Measurements from ENCODE around the gene CHST13.

CHST13 gene

DNA sequence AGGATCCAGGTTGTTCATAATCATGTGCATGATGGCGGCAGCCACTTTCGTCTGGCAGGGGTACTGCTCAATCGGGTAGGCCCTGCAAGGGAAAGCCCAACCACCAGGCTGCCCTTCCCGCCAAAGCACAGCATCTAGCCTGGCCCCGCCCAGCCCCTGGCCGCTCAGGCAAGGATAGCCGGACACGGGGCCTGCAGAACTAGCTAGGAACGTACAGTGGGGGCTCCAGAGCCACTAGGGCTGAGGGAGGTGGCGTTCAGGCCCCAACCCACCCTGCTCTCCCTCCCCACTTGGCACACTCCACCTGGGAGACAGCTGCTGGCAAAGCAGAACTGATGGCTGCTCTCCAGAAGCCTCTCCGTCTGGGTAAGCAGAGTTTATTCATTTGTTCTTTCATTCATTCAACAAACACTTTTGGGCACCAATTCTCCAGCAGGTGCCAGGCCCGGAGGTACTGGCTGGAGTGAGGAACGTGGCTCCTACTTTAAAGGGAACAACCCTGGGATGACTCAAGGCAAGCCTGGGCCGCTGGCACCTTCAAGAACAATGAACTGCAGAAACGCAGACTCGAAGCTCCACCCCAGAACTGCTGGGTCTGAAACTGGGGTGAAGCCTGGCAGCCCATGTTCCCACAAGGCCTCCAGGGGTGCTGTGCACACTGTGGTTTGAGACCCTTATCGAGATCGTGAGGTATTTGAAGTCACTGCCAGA lies 14.2 kb upstream of the CHST13 start:
- DNase-seq (ENCODE audit: low read depth): no peak

DNA sequence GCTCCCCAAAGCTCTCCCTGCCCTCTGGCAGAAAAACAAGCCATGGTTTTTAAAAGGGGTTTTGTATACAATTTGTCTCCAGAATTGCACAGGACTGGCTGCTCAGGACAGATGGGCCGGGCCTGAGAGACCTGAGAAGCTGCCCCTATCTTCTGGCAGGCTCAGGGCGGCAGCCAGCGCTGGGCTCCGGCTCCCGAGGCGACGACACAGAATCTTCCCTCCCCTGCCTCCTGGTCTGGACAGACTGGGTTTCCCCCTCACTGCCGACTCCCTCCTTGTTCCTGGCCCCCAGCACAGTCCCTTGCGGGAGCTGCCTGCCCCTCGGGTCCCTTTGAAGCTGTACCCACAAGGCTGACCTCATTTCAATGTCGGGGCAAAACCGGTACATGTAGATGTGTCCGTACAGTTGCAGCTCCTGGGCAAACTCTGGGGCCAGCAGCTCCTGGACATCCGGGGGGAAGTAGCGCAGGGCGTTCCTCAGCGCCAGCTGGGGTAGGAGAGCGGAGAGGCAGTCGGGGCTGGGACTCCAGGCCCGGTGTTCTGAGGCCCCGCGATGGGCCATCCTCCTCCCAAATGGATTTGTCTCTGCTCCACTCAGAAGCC lies 13.5 kb upstream of the CHST13 start:
- DNase-seq (ENCODE audit: low read depth): no peak

DNA sequence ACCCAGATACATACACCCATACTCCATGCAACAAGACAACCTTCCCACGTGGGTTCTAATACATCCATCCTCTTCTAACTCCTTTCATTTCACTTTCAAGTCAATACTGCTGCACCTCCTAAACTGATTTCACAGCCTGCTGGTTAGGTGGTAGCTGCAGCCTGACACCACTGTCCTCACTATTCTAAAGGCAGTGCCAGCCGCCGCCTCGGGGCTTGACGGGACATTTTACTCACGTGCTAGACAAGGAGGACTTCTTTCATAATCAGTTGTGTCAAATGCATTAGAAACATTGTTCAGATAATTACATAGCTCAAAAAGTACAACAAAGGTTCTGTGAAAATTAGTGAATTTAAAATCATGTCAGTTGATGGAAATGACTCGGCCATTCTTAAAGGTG lies 12.7 kb upstream of the CHST13 start:
- no peak for DNase-seq (ENCODE audit: low read depth)

DNA sequence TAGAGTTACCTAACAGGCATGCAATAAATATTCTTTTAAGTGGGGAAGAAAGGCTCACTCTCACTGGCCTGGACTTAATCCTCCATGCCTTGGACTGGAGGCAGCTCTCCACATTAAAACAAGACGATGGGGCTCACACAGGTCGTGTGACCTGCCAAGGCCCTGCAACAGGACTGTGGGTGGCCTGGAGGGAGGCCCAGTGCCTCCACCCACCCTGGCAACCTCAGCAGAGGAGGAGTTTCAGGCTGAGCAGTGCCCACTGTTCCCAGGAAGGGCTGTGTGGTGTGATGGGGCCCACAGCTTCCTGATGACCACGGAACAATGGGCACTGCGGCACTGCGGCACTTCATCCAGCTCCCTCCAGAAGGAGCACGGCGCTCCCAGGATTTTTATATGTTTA lies 11.9 kb upstream of the CHST13 start:
- DNase-seq (ENCODE audit: low read depth): no peak

DNA sequence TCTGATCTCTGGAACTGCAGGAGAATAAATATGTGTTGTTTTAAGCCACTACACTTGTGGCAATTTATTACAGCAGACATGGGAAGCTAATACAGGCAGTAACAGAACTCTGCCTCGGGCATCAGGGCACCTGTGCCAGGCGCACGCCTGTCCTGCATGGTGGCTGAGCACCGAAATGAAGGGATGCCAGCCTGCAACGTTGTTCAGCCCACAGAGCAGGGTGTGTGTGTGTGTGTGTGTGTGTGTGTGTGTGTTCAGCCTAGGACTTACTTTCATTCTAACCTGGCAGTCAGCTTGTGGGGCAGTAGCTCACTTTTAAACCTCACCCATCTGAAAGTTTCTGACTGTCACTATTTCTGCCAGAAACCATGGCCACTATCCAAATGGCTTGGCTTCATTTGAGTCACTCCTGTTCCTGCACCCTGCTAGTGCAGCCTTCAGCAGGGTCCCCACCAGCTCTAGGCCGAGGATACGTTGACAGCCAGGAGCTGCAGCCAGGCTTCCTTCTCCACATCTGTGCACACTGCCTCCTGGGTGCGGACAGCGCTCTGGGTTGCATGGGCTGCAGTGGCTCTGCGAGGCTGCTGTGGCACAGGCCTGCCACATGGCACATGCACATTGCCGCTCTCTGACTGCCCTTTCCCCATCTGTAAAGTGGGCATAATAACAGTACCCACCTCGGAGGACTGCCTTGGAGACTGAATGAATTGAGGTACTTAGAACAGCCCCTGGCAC lies 10.9 kb upstream of the CHST13 start:
- no peak for DNase-seq (ENCODE audit: low read depth)

DNA sequence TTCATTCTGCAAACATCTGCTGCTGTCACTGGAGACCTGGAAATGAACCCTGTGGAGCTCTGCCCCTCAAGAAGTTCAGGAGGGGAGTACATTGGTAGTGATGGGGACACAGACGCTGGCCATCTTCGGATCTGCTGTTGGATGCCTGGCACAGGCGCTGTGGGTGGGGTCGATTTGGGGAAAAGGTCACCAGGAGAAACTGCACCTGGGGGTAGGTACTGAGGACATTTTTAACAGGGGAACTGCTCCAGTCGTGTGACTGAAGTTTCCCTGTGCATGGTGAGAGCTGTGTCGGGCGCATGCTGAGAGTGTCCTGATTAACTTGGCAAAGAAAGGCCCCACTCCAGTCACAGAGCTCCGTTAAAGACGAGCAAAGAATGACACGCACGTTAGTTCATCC lies 9.8 kb upstream of the CHST13 start:
- no peak for DNase-seq (ENCODE audit: low read depth)

DNA sequence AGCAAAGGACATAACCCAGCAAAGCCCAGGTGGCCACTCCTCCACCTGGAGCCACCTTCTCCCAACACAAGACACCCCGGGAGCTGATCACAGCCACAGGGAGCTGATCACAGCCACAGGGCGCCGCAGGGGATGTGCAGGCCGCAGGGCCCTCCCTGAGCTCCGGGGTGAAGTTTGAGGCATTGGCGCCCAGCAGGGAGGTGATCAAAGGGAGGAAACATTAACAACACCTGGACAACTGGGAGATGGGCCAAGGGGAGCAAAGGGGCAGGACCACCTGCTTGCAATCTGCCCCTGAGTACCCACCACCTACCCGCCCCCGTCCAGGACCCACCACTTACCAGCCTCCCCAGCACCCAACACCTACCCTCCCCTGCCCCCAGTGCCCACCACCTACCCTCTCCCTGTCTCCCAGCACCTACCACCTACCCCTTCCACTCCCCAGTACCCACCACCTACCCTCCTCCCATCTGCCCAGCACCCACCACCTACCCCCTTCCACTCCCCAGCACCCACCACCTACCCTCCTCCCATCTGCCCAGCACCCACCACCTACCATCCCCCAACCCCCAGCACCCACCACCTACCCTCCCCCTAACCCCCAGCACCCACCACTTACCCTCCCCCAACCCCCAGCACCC lies 8.8 kb upstream of the CHST13 start:
- DNase-seq (ENCODE audit: low read depth): no peak

DNA sequence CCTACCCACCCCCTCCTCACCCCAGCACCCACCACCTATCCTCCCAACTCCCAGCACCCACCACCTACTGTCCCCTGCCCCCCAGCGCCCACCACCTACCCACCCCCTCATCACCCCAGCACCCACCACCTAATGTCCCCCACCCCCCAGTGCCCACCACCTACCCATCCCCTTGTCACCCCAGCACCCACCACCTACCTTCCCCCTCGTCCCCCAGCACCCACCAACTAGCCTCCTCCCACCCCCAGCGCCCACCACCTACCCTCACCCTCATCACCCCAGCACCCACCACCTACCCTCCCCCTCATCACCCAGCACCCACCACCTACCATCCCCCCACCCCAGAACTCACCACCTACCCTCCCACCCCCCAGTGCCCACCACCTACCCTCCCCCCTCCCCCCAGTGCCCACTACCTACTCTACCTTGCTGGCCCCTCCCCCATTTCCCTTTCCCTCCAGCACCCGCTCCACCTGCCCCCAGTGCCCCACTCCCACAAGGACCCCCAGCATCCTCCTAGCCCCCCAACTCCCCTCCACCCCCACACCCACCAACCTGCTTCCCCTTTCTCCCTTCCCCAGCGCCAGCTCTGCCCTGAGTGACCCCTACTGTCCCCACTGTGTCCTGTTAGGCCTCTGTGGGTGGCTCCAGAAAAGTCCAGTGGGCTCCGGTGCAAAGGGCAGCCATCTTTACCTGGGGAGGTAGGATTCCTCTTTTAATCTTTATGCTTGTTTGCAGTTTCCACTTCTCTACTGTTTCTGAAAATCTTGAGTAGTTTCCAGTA lies 7.6 kb upstream of the CHST13 start:
- DNase-seq (ENCODE audit: low read depth): no peak

DNA sequence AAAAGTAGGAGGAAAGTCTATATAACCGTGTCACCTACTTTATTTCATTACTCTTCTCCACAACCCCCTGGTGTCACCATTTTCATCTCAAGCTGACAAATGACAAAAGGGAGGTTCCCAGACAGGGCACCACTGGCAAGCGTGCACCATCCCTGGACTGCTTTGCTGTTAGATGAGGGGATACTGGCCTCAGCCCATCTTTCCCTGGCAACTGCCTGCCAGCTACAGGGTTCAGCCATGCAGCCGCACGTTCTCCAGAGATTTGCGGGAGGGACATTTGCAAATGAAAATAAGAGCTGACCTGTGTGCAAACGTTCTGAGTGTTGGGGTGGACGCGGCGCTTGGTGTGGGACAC lies 7.0 kb upstream of the CHST13 start:
- no peak for DNase-seq (ENCODE audit: low read depth)

DNA sequence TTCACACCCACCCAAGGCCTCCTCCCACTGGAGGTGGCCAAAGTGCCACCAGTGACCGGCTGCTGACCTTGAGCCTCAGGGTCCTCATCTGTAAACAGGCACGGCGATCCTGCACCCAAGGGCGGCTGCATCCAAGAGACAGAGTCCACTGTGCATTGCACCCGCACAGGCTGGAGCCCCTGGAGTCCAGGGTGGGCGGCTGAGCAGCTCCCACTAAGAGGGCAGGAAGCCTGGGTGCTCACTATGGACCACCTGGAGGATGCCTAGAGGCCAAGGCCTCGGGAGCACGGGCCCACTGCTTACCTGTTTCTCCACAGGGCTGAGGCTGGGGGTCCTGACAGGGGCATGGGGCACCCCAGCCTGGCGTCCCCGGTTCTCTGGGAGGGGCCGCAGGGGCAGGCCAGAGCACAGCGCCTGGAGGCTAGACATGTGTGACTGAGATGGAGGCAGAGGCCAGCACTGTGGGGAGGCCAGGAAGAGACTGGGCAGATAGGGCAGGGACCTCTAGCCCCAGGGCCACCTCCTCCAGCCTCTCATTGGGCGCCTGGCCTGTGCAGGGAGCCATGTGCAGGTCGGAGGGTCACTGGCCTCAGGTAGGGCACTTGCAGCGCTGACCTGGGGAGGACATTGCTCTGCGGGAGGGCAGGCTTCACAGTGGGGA lies 6.5 kb upstream of the CHST13 start, which contains the start of gene UROC1:
Gene UROC1 (minus strand): TSS at position 483 of the 661 bp plus-strand sequence. CDS start 54 bp downstream, at position 429.
- no peak for DNase-seq (ENCODE audit: low read depth)

DNA sequence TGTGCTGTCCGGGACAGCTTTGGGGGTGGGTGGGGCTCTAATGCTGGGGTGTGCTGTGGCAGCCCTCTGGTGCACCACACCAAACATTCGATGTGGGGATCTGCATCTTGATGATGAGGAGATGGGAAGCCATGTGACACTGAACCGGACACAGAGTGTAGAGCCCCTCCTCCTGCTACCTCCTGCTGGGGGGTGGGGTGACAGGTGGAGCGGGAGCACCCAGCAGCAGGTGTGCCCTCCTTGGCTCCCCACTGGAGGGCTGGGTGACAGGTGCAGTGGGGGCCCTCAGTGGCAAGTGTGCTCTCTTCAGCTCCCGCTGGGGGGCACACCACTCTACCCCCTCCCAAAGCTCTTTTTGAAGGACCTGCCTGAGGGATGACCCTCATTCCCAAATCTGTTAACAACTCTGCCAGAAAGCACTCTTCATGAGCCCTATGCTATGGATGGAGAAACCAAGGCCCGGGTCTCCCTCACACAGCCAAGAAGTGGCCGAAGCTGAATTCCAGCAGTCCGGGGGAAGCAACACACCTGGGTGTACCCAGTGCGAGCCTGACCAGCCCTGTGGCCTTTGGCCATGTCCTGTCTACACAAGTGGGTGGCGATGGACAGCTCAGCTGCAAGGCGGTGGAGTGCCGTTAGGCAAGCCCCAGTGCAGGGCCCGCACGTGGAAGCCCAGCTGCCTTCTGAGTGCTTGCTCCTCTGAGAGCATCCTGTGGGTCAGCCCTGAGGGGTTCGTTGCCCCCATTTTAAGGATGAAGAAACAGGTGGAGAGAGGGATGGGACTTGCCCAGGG lies 5.8 kb upstream of the CHST13 start:
- no peak for DNase-seq (ENCODE audit: low read depth)

DNA sequence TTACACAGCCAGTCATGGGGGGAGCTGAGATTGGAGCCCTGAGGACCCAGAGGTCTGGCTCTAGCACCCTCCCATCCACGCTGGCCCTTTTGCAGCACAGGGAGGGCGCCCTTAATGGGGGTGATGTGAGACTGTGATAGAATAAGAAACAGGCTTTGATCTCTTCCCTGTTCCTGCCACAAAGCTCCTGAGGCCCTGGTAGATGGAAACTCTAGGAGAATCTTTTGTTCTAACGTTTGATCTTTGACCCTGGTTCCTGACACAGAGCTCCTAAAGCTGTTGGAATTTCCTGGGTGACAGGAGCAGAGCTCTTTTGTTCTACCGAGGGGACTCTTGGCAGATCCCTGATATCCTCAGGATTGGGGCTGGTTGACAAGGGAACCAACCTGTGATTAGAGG lies 5.2 kb upstream of the CHST13 start:
- DNase-seq (ENCODE audit: low read depth): no peak

DNA sequence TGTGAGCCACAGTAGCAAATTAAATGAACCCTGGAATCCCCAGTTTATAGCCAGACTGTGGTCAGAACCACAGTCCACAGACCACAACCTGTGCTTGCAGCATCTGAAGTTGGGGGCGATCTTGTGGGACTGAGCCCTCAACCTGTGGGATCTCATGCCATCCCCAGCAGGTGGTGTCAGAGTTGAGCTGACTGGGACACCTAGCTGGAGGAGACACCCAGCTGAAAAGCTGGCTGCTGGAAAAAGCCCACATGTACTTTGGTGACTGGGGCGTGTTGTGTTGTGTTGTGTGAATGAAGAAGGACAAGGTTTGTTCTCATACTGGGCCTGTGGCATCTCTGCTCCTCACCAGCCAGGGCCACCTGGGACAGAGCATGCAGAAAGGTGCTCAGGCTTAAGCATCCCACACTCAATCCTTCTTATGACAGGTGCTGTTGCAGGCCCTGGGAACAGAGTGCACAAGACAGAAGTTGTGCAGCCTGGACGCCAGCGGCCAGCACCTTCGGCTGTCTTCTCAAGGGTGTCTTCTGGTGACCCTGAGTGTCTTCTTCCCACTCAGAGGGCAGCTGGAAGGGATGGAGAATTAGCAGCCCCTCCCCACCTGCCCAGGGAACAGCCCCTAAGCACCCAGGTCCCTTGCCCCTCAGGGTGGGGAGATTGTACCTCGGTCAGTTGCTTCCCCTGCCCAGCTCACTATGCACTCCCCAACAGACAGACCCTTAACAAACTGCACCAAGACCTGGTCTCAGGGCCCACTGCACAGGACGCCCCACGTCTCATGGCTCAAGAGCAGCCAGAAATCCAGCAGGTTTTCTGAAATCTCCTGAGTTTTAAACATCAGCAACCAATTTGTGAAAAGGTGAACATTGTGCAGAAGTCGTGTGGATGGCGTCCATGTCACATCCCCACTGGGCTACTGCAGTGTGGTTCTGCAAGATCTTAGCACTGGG lies 4.2 kb upstream of the CHST13 start:
- DNase-seq (ENCODE audit: low read depth): no peak

DNA sequence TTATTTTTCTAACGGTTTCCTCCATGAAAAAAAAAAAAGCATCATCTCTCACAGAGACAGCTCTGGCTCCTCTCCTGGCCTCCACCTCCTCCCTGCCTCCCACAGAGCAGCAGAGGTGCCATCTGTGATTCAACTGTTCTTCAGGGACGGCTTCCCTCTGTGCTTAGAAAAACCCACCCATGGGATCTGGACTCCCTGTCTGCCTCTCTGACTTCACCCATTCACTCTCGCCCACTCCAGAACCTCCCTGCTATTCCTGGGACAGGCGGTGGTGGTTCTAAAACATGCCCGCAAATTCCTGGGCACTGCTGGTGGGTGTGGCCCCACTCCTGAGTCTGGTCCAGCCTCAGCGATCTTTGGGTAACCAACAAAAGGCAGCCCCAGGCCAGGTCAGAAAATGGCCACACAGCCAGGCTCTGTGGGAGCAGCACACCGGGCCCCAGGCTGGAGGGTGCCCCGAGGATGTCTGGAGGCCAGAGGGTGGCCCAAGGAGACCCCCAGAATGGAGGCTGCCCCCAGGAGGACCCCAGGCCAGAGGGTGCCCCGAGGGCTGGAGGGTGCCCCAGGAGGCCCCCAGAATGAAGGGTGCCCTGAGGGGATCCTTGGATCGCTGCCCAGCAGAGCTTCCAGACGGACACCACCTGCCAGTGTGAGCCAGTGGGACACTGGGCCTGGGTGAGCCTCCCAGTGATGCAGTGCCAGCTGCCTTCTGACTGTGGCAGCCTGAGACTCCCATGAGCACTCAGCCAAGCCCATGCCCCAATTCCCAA lies 2.6 kb upstream of the CHST13 start:
- DNase-seq (ENCODE audit: low read depth): no peak

DNA sequence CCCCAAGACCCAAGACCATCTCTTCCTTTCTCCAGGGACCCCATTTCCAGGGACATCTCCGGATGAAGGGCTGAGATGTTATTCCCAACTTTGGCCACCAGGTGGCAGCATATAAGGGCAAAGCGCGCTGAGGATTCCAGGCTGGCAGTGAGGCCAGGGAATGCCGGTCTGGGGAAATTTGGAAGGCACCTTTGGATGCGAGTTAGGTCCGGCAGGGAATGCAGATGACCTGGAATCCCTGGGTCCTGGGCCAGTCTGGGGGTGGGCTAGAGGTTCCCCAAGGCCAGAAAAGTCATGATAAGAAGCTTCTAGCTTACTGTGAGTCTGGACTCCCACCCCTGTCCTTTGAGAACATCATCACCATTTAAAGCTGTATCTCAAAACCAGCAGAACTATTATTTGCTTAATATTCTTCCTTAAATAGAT lies 1.6 kb upstream of the CHST13 start:
- peak; percentile 7 for DNase-seq (ENCODE audit: low read depth)

DNA sequence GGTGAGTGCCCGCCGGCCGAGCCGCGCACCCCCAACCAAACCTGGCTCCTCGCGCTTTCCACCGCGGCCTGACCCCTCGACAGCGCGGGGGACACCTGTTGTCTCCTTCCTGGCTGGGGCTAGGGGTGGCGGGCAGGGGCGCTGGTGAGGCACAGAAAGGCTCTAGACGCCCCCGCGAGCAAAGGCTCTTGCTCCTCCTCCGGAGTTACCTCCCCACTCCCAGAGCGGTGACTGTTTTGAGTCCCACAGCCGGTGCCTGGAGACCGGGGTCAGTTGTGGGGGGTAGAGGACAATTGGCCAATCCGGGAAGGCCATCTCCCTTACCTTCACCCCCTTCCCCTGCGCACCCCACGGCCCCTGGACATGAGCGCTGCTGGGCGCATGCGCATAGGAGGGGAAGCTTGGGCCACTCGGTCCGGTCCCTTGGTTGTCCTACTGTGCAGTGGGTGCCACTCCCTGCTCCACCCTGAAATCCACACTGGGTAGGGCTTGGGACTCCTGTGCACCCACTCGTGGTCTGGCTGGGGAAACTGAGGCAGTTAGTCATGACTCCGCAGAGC lies 554 bp downstream of the CHST13 start:
- DNase-seq (ENCODE audit: low read depth): no peak

DNA sequence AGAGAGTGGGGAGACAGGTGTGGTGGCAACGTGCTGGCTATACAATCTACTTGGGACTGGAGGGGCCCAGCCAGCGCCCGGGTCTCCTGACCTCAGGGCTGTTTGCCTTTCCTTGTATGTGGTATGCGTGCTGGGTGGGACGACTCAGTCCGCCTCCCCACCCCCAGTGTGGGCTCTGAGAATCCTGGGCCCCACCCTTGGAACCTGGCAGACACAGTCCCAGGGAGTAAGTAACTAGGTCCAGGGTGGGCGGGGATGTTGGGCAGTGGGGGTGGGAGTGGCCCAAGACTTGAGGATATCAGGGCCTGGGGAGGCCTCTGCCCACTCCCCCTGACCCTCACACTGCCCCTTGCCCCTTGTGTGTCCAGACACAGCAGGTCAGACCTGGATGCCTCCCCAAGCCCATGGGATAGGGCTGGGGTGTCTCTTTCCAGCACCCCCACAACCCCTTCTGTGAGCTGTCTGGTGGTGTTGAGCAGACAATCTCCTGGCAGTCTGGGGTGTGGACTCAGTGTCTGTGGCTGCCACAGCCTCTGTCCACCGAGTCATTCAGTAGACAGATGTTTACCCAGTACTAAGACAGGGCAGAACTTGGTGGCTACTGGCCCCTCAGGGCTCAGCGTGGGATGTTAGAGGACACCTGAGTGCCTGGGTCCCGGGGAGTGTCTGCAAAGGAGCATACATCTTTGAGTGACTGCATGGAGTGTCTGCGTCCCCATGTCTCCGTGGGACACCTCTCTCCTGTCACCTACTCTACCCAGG lies 1.3 kb downstream of the CHST13 start:
- no peak for DNase-seq (ENCODE audit: low read depth)
